ENCODE results near the gene ENKUR. TPM values are rescaled to one million over a fixed set of nuclear protein-coding genes. Genes with fewer than 3 reads are reported as not detected.

ENKUR gene
- total RNA-seq, 1 experiment from 2014 or later, result 0.32 TPM

DNA sequence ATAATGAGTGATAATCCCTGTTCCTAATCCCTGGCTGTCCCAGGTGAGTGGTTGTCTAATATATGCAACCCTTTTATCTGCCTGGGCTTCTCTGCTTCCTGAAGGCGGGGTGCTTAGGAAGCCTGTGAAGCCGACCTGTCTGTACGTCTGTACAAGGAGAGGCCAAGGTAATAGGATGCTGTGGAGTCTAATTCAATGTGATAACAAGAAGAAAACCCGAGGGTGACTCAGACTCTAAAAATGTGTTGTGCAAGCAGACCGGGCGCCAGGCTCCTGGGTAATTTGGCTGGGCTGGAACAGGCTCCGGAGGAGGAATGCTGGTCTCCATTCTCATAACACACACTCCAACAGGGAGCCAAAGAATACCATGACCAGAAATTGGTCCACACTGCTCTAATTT lies 44.0 kb upstream of the ENKUR start:
- ChIA-PET CTCF (no interaction called here), RAD21 (ENCODE audit: low non-redundant PET in 1 of 2, low total read pairs in 2 of 2, uncharacterized antibody in 2 of 2, unreplicated experiment in 2 of 2) (no interaction called here), POLR2A (no interaction called here)
- Histone ChIP-seq H4K20me1 (ENCODE audit: insufficient read depth) (no peaks in the 10 kb centered on the region), H3K9ac (ENCODE audit: low read length) (no peak overlapping the region), H3K27me3 (ENCODE audit: insufficient read depth, low read length) (no peaks in the 10 kb centered on the region), H3K79me2 (ENCODE audit: insufficient read depth, low read length) (no peaks in the 10 kb centered on the region), H3K9me2 (ENCODE audit: insufficient read depth) (no peaks in the 10 kb centered on the region), H3K4me1 (ENCODE audit: control insufficient read depth in 1 of 2, insufficient read depth in 2 of 2, low read length in 2 of 2) (peaks cover 31 to 54% of the 10 kb centered on the region in 2 experiments), H3K4me2 (ENCODE audit: low read length) (peak overlapping the region; percentile 81), H2AFZ (ENCODE audit: low read depth, low read length, poor library complexity, severe bottlenecking) (peak overlapping the region; percentile 80), H3K27ac (ENCODE audit: low read depth, low read length) (peak overlapping the region; percentile 42), H3K9me3 (ENCODE audit: control insufficient read depth in 1 of 2, insufficient read depth in 1 of 2, low read depth in 1 of 2, low read length in 2 of 2) (no peaks in the 10 kb centered on the region), H3K4me3 (replicated peaks in 1 of 2; ENCODE audit: low read depth in 1 of 2, low read length in 2 of 2) (peak overlapping the region in 1 of 2 experiments; percentile 44; a peak in 2 of 4 replicates), H3K36me3 (ENCODE audit: control insufficient read depth in 1 of 2, insufficient read depth in 2 of 2, low read length in 2 of 2) (no peaks in the 10 kb centered on the region)
- BruUV-seq (replicated peaks), result no TSS peak
- intact Hi-C loops (cut with micrococcal nuclease), result loop anchor here (5.0 to 10.0 kb wide), 2 partner anchors 98 to 235 kb away; no protein-coding TSS in a partner anchor
- TF ChIP-seq RAD21 (IDR thresholded peaks at IDR 0.05; ENCODE audit: low read depth) (no peak), CEBPB (IDR thresholded peaks at IDR 0.05; ENCODE audit: low read depth) (peak; percentile 98), EZH2phosphoT487 (IDR thresholded peaks at IDR 0.05; ENCODE audit: borderline replicate concordance) (no peak), JUND (IDR thresholded peaks at IDR 0.05) (peak; percentile 87), ZFX (IDR thresholded peaks at IDR 0.05) (no peak), POLR2A (IDR thresholded peaks at IDR 0.05; ENCODE audit: borderline replicate concordance, extremely low read depth, insufficient read depth, insufficient read length) (no peak), SIN3A (IDR thresholded peaks at IDR 0.05; ENCODE audit: low read depth) (peak; percentile 63; the same call in 1 of the 2 replicates), EZH2 (IDR thresholded peaks at IDR 0.05) (no peak), FOSL1 (IDR thresholded peaks at IDR 0.05; ENCODE audit: low read depth) (peak; percentile 90), SP1 (IDR thresholded peaks at IDR 0.05; ENCODE audit: low read depth) (peak; percentile 64), POLR2AphosphoS5 (IDR thresholded peaks at IDR 0.05; ENCODE audit: low read depth, low read length) (peak; percentile 33; the same call in 1 of the 2 replicates), CBX3 (IDR thresholded peaks at IDR 0.05; ENCODE audit: low read depth) (peak; percentile 83; the same call in 1 of the 2 replicates), TCF7L2 (IDR thresholded peaks at IDR 0.05; ENCODE audit: borderline replicate concordance, extremely low read depth, insufficient read depth, insufficient read length) (peak; percentile 97)
- TF ChIP-seq, protein P1, sequence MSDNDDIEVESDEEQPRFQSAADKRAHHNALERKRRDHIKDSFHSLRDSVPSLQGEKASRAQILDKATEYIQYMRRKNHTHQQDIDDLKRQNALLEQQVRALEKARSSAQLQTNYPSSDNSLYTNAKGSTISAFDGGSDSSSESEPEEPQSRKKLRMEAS (IDR thresholded peaks at IDR 0.05), result peak; percentile 48
- TF ChIP-seq, protein P2, sequence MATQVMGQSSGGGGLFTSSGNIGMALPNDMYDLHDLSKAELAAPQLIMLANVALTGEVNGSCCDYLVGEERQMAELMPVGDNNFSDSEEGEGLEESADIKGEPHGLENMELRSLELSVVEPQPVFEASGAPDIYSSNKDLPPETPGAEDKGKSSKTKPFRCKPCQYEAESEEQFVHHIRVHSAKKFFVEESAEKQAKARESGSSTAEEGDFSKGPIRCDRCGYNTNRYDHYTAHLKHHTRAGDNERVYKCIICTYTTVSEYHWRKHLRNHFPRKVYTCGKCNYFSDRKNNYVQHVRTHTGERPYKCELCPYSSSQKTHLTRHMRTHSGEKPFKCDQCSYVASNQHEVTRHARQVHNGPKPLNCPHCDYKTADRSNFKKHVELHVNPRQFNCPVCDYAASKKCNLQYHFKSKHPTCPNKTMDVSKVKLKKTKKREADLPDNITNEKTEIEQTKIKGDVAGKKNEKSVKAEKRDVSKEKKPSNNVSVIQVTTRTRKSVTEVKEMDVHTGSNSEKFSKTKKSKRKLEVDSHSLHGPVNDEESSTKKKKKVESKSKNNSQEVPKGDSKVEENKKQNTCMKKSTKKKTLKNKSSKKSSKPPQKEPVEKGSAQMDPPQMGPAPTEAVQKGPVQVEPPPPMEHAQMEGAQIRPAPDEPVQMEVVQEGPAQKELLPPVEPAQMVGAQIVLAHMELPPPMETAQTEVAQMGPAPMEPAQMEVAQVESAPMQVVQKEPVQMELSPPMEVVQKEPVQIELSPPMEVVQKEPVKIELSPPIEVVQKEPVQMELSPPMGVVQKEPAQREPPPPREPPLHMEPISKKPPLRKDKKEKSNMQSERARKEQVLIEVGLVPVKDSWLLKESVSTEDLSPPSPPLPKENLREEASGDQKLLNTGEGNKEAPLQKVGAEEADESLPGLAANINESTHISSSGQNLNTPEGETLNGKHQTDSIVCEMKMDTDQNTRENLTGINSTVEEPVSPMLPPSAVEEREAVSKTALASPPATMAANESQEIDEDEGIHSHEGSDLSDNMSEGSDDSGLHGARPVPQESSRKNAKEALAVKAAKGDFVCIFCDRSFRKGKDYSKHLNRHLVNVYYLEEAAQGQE (IDR thresholded peaks at IDR 0.05; ENCODE audit: low read depth), result no peak
- ATAC-seq (peak; percentile 79), DNase-seq (ENCODE audit: low read depth, low spot score) (peak; percentile 79)

Data from HCT116 (cell line).